CD4-positive, alpha-beta memory T cell (primary cell): ENCODE measurements around the gene LENG9. TPM values are rescaled to one million over a fixed set of nuclear protein-coding genes. Genes with fewer than 3 reads are reported as not detected.
A peak's percentile ranks its signal among the peaks of the same experiment; 100 is the strongest.

Experiments used
- CTCF ChIA-PET: fragments of 350-600 bp; sonication (Branson Sonifier 250); formaldehyde crosslinking; loops from one replicate; lab custom pipeline; 2021; ENCODE audit warnings: inconsistent platforms; ENCODE audit not compliant: partially characterized antibody; lab: Charles Lee
- POLR2A ChIA-PET: fragments of 350-600 bp; sonication (Branson Sonifier 250); formaldehyde crosslinking; loops from one replicate; lab custom pipeline; 2021; ENCODE audit not compliant: partially characterized antibody; lab: Charles Lee
- DNase-seq, 5 donors: peaks; one replicate each; pipeline versions ENCODE4 v3.0.0 to v3.0.0-alpha.2; 2020 to 2022; ENCODE audit warnings: mixed read lengths in 1 of 5
- H3K27ac ChIP-seq: one replicate; pipeline ENCODE4 v1.7.0; 2013; ENCODE audit warnings: low read depth, low read length
- H3K27me3 ChIP-seq: 2 replicates; pipeline ENCODE4 v1.7.0; 2013; ENCODE audit warnings: mild to moderate bottlenecking, low read length, moderate library complexity; ENCODE audit not compliant: insufficient read depth
- H3K36me3 ChIP-seq: 2 replicates; pipeline ENCODE4 v1.7.0; 2013; ENCODE audit warnings: mild to moderate bottlenecking, low read length, moderate library complexity; ENCODE audit not compliant: insufficient read depth
- H3K4me1 ChIP-seq: 2 replicates; pipeline ENCODE4 v1.7.0; 2013; ENCODE audit warnings: mild to moderate bottlenecking, low read length, moderate library complexity; ENCODE audit not compliant: insufficient read depth
- H3K4me3 ChIP-seq, 2 donors: one replicate each; pipeline ENCODE4 v1.7.0; 2013; ENCODE audit warnings: low read length in 2 of 2, mild to moderate bottlenecking in 1 of 2
- H3K9me3 ChIP-seq, 2 donors: one replicate each; pipeline ENCODE4 v1.7.0; 2013; ENCODE audit warnings: low read length in 2 of 2, control low read depth in 1 of 2; ENCODE audit not compliant: control insufficient read depth in 1 of 2
- H3K27ac Mint-ChIP-seq, 7 donors: one replicate each; pipeline ENCODE4 v1.8.0; 2020 to 2021; ENCODE audit warnings: mixed read lengths in 7 of 7, mild to moderate bottlenecking in 6 of 7, inconsistent platforms in 3 of 7, moderate library complexity in 3 of 7
- H3K27me3 Mint-ChIP-seq, 2 donors: one replicate each; pipeline ENCODE4 v1.8.0; 2020 to 2021; ENCODE audit warnings: mixed read lengths in 2 of 2
- H3K36me3 Mint-ChIP-seq, 2 donors: one replicate each; pipeline ENCODE4 v1.8.0; 2020 to 2021; ENCODE audit warnings: mixed read lengths in 2 of 2, inconsistent platforms in 1 of 2, mild to moderate bottlenecking in 1 of 2
- H3K4me1 Mint-ChIP-seq, 4 donors: one replicate each; pipeline ENCODE4 v1.8.0; 2020 to 2021; ENCODE audit warnings: mixed read lengths in 4 of 4, mild to moderate bottlenecking in 1 of 4
- H3K4me3 Mint-ChIP-seq, 8 donors: one replicate each; pipeline ENCODE4 v1.8.0; 2020 to 2021; ENCODE audit warnings: mixed read lengths in 8 of 8, mild to moderate bottlenecking in 7 of 8, moderate library complexity in 6 of 8, inconsistent platforms in 3 of 8
- H3K9me3 Mint-ChIP-seq, 8 donors: one replicate each; pipeline ENCODE4 v1.8.0; 2020 to 2021; ENCODE audit warnings: mixed read lengths in 8 of 8, mild to moderate bottlenecking in 5 of 8, inconsistent platforms in 3 of 8, moderate library complexity in 1 of 8
- intact Hi-C: fragments of 100-400 bp; cut with micrococcal nuclease; formaldehyde crosslinking; loops from one replicate; pipeline ENCODE4 v1.15.1; 2023
- polyA plus RNA-seq, 2 donors: library from polyadenylated mRNA; unstranded; fragments of 300-500 nt; fragmentation: Illumina TruSeq; gene quantifications; one replicate each; pipeline ENCODE4 v1.2.3, GENCODE V29; 2021
- total RNA-seq, 2 experiments: library from RNA; stranded (reverse); gene quantifications; one replicate each; pipeline ENCODE4 v1.2.3, GENCODE V29; 2021

The LENG9 gene
- total and polyA plus RNA-seq, 4 experiments from 2014 or later, result 0.59 to 7.3 (median 7.2) TPM; not detected in 1

DNA sequence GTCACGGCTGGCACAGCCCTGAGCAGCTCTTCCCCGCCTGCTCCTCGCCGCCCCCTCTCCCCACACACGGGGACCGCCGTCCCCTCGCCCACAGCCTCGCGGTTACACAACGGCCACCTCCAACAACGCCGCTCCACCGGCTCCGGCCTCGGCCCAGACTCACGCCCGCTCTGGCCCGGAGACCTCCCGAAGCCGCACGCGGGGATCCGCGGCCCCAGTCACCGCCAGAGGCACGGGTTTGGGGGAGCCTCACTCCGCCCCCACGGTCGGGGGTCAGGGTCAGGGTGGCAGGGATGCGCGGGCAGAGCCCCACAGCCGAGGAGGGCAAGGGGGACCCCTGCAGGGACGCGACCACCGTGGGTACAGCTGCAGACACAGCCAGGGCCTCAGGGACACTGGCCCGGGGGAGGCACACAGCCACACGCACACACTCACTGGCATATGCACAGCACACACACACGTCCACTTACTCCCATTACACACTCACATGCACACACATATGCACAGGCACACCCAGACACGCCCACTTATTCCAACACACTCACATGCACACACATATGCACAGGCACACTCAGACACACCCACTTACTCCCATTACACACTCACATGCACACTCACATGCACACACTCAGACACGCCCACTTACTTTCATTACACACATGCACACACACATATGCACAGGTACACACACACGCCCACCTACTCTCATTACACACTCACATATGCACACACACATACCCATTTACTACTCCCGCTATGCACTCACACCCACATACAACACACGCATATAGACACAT lies 46.7 kb downstream of the LENG9 start:
- H3K4me1 Mint-ChIP-seq, result peaks cover 10 to 21% (median 14%) of the 10 kb centered on the region in 4 donors
- peak overlapping the region in 2 of 8 donors; percentile 0 to 44 for H3K4me3 Mint-ChIP-seq
- peaks cover 36 to 37% of the 10 kb centered on the region in 2 donors for H3K27me3 Mint-ChIP-seq
- peaks cover 0 to 5% (median 1%) of the 10 kb centered on the region in 8 donors for H3K9me3 Mint-ChIP-seq
- POLR2A ChIA-PET, result no interaction called here
- H3K27ac ChIP-seq, result no peak overlapping the region
- H3K9me3 ChIP-seq, result no peaks in the 10 kb centered on the region
- no peak for DNase-seq
- H3K27me3 ChIP-seq, result peaks cover 19% of the 10 kb centered on the region
- CTCF ChIA-PET, result no interaction called here
- no peak overlapping the region for H3K4me3 ChIP-seq
- intact Hi-C loops, result no loop called here
- H3K36me3 ChIP-seq, result no peaks in the 10 kb centered on the region
- H3K27ac Mint-ChIP-seq, result peak overlapping the region in 1 of 7 donors; percentile 3
- peaks cover 12% of the 10 kb centered on the region for H3K4me1 ChIP-seq
- no peaks in the 10 kb centered on the region for H3K36me3 Mint-ChIP-seq

GRCh38 chr19:54415901-54416673 lies 47.5 kb downstream of the LENG9 start:
- no peak for DNase-seq
- no peak overlapping the region for H3K27ac ChIP-seq
- peaks cover 12% of the 10 kb centered on the region for H3K4me1 ChIP-seq
- CTCF ChIA-PET, result no interaction called here
- no peaks in the 10 kb centered on the region for H3K9me3 ChIP-seq
- H3K27me3 ChIP-seq, result peaks cover 19% of the 10 kb centered on the region
- intact Hi-C loops, result no loop called here
- no peak overlapping the region for H3K27ac Mint-ChIP-seq
- peaks cover 0 to 5% (median 1%) of the 10 kb centered on the region in 8 donors for H3K9me3 Mint-ChIP-seq
- POLR2A ChIA-PET, result no interaction called here
- H3K4me1 Mint-ChIP-seq, result peaks cover 10 to 21% (median 14%) of the 10 kb centered on the region in 4 donors
- peaks cover 36 to 39% of the 10 kb centered on the region in 2 donors for H3K27me3 Mint-ChIP-seq
- peak overlapping the region in 1 of 8 donors; percentile 33 for H3K4me3 Mint-ChIP-seq
- no peaks in the 10 kb centered on the region for H3K36me3 Mint-ChIP-seq
- no peaks in the 10 kb centered on the region for H3K36me3 ChIP-seq
- no peak overlapping the region for H3K4me3 ChIP-seq

DNA sequence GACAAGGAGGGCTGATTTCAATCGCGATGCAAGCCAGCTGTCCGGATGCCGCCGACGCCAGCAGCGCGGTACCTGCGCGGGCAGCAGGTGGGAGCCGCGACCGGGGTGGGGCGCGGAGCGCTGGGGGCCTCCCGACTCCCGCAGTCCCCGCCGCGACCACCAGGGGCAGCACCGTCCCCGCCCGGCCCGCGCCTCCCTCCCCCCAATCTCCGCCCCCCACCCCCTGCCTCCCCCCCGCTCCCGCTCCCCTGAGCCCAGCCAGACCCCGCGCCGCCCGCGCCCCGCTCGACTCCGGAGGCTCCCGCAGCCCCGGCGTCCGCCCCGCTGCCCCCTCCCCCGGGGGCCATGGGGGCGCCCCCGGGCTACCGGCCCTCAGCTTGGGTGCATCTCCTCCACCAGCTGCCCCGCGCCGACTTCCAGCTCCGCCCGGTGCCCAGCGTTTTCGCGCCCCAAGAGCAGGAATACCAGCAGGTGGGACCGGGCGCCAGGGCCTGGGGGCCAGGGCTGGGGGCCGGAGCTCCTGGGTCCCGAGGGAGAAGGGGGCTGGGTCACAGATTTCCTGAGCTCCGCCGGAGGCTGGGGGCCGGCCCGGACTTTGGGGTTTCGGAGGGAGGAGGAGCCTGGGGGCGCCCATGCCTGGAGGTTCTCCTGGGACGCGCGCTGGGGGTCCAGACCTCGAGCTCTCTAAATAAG lies 48.2 kb downstream of the LENG9 start, which contains the start of gene TTYH1:
Gene TTYH1, plus strand, starts transcription at position 257 of the 693 bp plus-strand sequence. Its CDS starts 89 bp downstream, at position 346.
- H3K27ac Mint-ChIP-seq, result no peak within 1 kb of the TSS

GRCh38 chr19:54414156-54414555 lies 49.4 kb downstream of the LENG9 start:
- Mint-ChIP-seq H3K4me1 (peaks cover 10 to 17% (median 15%) of the 10 kb centered on the region in 4 donors), H3K27ac (no peak overlapping the region), H3K27me3 (peaks cover 29 to 36% of the 10 kb centered on the region in 2 donors), H3K9me3 (peaks cover 0 to 8% (median 4%) of the 10 kb centered on the region in 8 donors), H3K36me3 (no peaks in the 10 kb centered on the region), H3K4me3 (peak overlapping the region in 1 of 8 donors; percentile 9)
- Histone ChIP-seq H3K27ac (no peak overlapping the region), H3K9me3 (no peaks in the 10 kb centered on the region), H3K27me3 (peaks cover 19% of the 10 kb centered on the region), H3K4me1 (peaks cover 12% of the 10 kb centered on the region), H3K4me3 (no peak overlapping the region), H3K36me3 (no peaks in the 10 kb centered on the region)
- DNase-seq, result no peak
- intact Hi-C loops, result no loop called here
- ChIA-PET CTCF (no interaction called here), POLR2A (no interaction called here)

More for the DNA sequence above, 48.2 kb downstream of the LENG9 start, which contains the start of gene TTYH1:
- peak in 3 of 5 donors; percentile 18 to 24 (median 22) for DNase-seq
- ChIA-PET POLR2A (no interaction called here), CTCF (no interaction called here)
- peak within 1 kb of the TSS in 2 of 8 donors; percentile 33 to 35 for H3K4me3 Mint-ChIP-seq
- intact Hi-C loops, result no loop called here
- no peak within 1 kb of the TSS for H3K27ac ChIP-seq
- H3K9me3 ChIP-seq, result no peaks in the 10 kb centered on the region
- H3K4me1 Mint-ChIP-seq, result peaks cover 10 to 21% (median 14%) of the 10 kb centered on the region in 4 donors
- H3K36me3 ChIP-seq, result no peaks in the 10 kb centered on the region
- H3K27me3 ChIP-seq, result peaks cover 19% of the 10 kb centered on the region
- peaks cover 0 to 5% (median 1%) of the 10 kb centered on the region in 8 donors for H3K9me3 Mint-ChIP-seq
- peaks cover 12% of the 10 kb centered on the region for H3K4me1 ChIP-seq
- peaks cover 36 to 39% of the 10 kb centered on the region in 2 donors for H3K27me3 Mint-ChIP-seq
- H3K4me3 ChIP-seq, result no peak within 1 kb of the TSS
- H3K36me3 Mint-ChIP-seq, result no peaks in the 10 kb centered on the region

DNA sequence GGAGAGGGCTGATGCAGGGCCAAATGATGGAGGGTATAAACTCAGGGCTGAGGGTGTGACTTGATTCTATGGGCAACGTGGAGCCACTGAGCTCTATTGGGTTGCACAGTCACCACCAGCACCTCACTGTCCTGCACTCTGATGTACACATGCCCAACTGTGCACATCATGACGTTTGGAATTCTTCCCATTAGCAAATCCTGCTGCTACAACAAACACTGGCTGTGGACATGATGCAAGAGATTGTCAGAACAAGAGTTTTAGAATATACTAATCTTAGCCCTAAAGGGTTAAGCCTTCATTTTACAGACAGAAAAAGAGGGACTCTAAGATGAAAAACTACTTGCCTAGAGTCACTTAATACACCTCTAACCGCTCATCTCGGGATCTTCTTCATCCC lies 50.7 kb downstream of the LENG9 start:
- Mint-ChIP-seq H3K4me3 (no peak overlapping the region), H3K9me3 (peaks cover 0 to 14% (median 6%) of the 10 kb centered on the region in 8 donors), H3K27ac (no peak overlapping the region), H3K27me3 (peaks cover 25 to 33% of the 10 kb centered on the region in 2 donors), H3K36me3 (no peaks in the 10 kb centered on the region), H3K4me1 (peaks cover 4 to 13% (median 11%) of the 10 kb centered on the region in 4 donors)
- intact Hi-C loops, result no loop called here
- Histone ChIP-seq H3K9me3 (no peaks in the 10 kb centered on the region), H3K27me3 (peaks cover 19% of the 10 kb centered on the region), H3K4me1 (peaks cover 6% of the 10 kb centered on the region), H3K4me3 (no peak overlapping the region), H3K36me3 (no peaks in the 10 kb centered on the region), H3K27ac (no peak overlapping the region)
- POLR2A ChIA-PET, result no interaction called here
- CTCF ChIA-PET, result no interaction called here
- DNase-seq, result no peak
